CD4-positive, alpha-beta T cell treated with Interleukin-2 at 100 ng/mL for 4 hours (primary cell): Measurements from ENCODE around the gene ETV3L.
"Not testable (repeated sequence)": the region's sequence is repeated elsewhere in the genome, so short reads cannot be mapped to it uniquely, and the experiment has no call there.

Experiments
- DNase-seq: peaks from one replicate; pipeline ENCODE4 v3.0.0-alpha.2; 2020; ENCODE audit warnings: low spot score

Gene ETV3L

DNA sequence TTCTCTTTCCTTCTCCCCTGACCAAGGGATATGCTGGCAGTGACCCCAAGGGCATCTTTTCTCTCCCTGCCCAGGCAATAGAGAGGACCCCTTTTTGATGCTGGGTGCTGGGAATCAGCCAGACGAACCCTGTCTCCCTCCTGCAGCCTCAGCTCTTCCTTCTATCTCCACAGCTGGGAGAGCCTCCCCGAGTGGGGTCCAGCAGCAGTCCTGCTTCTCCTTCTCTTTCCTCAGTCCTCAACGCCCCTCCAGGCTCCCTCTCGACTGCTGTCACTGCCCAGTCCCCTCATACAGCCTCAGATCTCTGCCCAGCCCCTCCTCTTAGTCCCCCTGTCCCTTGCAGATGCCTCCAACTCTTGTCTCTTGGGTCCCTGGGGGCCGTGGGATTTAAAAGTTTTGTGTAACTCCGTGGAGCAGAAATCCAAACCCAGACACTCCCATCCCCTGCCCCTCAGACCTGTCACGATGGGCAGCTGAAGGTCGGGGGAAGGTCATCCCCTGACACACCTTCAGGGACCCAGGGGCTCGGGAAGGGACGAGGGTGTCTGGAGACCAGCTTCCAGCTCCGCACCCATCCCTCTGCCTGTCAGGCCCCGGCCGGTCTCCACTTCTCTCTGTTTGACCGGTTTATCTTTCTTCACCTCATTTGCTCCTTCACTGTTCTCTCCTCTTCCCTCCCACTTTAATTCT lies 5.8 kb upstream of the ETV3L start:
- DNase-seq: no peak

GRCh38 chr1:157104598-157105293 lies 5.1 kb upstream of the ETV3L start:
- DNase-seq: no peak

GRCh38 chr1:157103268-157103667 lies 3.7 kb upstream of the ETV3L start:
- no peak for DNase-seq

DNA sequence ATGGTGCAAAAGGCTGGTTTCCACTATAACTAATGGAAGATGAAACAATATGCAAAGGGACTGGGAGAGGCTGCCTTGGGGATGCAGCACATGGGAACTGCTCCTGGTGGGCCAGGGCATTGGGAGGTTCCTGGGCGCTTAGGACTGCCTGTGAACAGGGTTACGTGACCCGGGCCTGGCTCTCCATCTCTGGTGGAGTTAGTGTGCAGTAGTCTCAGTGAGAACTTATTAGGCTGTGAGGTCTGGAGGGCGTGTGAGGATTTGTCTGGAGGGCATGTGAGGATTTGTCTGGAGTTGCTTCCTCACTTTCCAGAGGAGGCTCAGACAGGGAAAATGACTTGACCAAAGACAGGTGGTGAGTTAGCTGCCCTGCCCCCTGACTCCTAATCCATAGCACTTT lies 1.5 kb upstream of the ETV3L start:
- no peak for DNase-seq

- DNase-seq: not testable (repeated sequence)
Measured at GRCh38 chr1:157098987-157099632, 498 bp downstream of the ETV3L start.

DNA sequence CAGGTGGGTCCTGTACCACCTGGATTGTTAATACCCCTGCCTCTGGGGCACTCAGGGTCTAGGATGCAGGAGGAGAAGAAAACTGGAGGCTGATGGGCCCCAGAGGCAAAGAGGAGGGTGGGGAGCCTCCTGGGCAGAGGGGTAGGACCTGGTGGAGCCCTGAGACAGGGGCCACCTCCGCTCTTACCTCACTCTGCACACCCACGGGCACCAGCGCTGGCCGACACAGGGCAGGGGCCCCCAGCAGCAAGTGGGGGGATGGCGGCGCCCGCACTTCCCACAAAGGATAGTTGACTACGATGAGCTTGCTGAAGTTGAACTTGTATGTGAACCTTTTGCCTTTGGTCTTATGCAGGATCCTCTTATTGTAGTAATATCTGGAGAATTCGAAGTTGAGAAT lies 1.1 kb downstream of the ETV3L start:
- DNase-seq: no peak

GRCh38 chr1:157097692-157098091 lies 1.9 kb downstream of the ETV3L start:
- no peak for DNase-seq

GRCh38 chr1:157096881-157097280 lies 2.7 kb downstream of the ETV3L start:
- DNase-seq: no peak

- no peak for DNase-seq
Measured at GRCh38 chr1:157095551-157095950, 4.1 kb downstream of the ETV3L start.

DNA sequence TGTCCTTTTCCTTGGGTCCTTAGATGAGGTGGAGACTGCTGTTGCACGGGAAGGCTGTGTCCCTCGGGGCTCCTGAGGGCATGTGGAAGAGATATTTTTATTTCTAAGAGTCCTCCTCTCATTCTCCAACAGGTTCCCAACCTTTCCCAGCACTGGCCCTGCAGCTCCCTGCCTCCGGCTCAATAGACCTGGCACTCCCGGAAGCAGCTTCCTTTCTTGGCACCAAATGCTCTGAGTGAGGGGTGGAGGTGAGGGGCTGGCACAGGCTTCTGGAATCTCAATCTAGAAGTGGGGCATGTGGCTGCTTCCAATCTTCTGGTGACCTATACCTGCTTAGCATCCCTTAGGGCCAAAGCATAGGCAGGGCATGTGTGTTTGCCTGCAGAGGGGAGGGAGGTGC lies 4.5 kb downstream of the ETV3L start:
- DNase-seq: no peak

DNA sequence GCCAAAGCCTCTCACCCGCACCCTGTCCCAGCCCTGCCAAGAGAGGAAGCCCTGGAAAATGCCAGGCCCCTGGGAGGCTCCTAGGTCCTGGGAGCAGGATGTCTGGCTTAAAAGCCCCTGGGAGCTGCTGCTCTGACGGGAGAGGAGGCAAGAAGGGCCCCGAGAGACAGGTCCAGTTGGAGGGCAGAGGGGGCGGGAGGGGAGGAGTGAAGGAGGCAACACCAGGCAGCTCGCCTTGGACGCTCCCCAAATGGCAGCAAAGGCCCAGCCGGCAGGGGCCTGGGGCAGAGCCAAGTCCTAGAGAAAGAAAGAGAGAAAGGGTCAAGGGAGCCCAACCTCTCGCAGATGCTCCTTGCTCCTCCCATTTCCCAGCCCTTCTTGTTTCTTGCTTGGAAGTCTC lies 6.8 kb downstream of the ETV3L start:
- DNase-seq: no peak

DNA sequence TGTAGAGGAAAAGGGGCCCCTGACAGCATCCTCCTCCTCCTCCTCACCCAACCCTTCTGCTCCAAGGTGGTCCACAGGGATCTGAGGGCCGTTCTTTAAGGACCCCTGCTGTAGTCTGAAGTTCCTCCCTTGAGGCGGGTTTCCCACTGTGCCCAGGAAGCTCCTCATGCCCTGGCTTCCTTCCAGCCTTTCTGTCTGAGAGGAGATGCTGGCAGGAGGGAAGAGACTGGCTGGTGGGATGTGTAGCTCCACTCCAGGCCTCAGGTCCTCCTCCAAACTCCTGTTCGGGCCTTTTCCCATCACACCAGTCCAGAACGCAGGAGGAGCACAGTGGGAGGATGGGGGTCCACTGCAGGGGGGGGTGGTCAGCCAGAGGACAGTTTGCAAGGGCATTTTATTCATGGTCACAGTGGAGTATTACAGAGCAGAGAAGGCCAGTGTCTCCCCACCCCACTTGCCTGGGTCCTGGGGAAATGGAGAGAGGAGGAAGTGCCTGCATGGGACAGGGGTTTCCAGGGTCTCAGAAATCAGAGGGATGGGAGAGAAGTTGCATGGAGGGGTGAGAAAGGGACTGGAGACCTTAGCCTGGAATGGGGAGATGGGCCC lies 7.8 kb downstream of the ETV3L start:
- DNase-seq: no peak

DNA sequence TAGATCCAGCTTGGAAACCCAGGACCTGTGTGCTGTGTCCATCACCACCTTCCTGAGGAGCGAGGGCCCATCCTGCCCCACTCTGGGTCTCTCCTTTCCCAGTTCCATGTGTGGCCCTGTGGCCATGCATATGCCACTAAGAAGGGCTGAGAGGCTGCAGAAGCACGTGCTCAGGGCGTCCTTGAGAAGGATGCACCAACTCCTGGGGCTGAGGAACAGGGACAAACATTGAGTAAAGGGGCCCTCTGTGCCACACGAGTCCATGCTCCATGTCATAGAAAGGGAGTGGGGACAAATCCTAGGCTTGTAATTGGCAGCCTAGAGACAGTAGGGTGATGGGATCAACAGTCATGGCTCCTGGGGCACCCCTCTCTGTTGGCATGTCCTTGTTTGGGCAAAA lies 8.4 kb downstream of the ETV3L start:
- no peak for DNase-seq

DNA sequence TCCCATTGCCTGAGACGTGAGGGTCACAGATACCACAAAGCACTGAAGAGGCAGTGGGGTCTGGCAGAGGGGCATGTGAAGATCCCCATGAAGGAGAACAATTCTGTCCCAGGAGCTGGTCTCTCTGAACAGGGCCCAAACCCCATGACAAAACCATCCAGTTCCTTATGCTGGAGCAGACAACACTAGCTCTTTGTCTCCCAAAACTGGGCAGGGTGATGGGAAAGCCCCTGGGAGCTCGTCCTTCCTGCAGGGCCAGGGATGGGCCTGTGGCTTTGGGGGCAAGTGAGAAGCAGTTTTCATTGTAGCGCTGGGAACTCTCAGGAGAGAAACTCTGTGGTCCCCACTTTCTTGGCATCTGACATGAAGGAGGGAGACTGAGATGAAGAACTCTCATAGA lies 8.8 kb downstream of the ETV3L start:
- DNase-seq: no peak

- peak; percentile 86 for DNase-seq
Measured at GRCh38 chr1:157090196-157090647, 9.4 kb downstream of the ETV3L start.

- no peak for DNase-seq
Measured at GRCh38 chr1:157089789-157090188, 9.8 kb downstream of the ETV3L start.

DNA sequence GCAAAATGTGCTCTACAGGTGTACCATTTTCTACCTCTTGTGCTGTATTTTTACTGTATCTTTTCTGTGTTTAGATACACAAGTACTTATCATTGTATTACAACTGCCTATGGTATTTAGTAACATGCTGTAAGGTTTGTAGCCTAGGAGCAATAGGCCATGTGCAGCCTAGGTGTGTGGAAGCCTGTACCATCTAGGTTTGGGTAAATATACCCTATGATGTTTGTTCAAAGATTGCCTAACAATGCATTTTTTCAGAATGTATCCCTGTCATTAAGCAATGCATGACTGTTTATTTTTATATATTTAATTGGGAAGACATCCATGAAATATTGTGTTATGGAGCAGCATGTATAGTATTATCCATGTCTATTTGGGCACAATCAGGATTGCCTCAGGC lies 11.0 kb downstream of the ETV3L start:
- no peak for DNase-seq

DNA sequence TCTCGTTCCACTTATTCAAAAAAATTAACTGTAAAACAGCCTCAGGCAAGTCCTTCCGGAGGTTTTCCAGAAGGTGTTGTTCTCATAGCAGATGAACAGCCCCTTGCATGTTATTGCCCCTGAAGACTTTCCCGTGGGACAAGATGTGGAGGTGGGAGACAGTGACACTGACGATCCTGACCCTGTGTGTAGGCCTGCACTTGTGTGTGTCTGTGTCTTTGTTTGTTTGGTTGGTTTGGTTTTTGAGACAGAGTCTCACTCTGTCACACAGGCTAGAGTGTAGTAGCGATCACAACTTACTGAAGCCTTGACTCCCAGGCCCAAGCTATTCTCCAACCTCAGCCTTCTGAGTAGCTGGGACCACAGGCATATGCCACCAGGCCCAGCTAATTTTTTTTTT lies 12.6 kb downstream of the ETV3L start:
- DNase-seq: no peak

DNA sequence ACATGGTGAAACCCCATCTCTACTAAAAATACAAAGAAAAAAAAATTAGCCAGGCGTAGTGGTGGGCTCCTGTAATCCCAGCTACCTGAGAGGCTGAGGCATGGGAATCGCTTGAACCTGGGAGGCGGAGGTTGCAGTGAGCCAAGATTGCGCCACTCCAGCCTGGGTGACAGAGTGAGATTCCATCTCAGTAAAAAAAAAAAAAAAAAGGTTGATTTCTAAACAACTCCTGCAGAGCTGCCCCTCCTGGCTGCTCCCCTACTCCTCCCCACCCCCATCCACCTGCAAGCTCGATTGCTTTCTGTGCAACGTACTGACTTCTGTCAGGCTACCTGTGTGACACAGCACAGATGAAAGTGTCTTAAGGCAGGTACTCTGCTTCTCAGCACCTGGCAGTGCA lies 13.3 kb downstream of the ETV3L start:
- no peak for DNase-seq

GRCh38 chr1:157085421-157085820 lies 14.2 kb downstream of the ETV3L start:
- DNase-seq: no peak

- DNase-seq: no peak
Measured at GRCh38 chr1:157084720-157085119, 14.9 kb downstream of the ETV3L start.

- no peak for DNase-seq
Measured at GRCh38 chr1:157081707-157082106, 17.9 kb downstream of the ETV3L start.

DNA sequence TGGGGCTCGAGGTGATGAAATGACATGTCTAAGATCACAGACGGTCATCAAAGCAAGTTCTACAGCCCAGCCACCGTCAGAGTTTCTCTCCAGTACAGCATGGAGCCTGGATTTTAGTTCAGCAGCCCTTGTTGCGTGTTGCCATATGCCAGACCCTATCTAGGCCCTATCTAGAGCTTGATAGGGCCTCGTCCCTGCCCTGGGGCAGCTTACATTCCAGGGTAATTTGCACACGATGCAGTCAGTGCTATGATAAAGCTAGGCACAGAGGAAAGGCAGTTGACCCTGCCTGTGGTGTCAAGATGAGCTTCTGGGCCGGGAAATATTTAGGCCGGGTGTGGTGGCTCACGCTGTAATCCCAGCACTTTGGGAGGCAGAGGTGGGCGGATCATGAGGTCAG lies 18.9 kb downstream of the ETV3L start:
- no peak for DNase-seq
